Stomach (tissue), 4 donors: ENCODE results near the gene TSSK2.

ENCODE experiments used
- POLR2AphosphoS5 ChIP-seq, 3 donors: sonication (generic); formaldehyde crosslinking; IDR thresholded peaks; one replicate each; pipeline ENCODE4 v1.6.1; 2016; ENCODE audit warnings: antibody characterized with exemption in 3 of 3
- TF ChIP-seq, protein P1 (sequence below), 7 experiments: fragments of 450-650 bp in 4 of 7; fragments of 200-600 bp in 3 of 7; sonication (generic) in 3 of 7; IDR thresholded peaks; one replicate each; pipeline ENCODE4 v1.5.1; 2016 to 2019; ENCODE audit warnings: antibody characterized with exemption in 7 of 7, control low read depth in 2 of 7, mild to moderate bottlenecking in 1 of 7

DNA sequence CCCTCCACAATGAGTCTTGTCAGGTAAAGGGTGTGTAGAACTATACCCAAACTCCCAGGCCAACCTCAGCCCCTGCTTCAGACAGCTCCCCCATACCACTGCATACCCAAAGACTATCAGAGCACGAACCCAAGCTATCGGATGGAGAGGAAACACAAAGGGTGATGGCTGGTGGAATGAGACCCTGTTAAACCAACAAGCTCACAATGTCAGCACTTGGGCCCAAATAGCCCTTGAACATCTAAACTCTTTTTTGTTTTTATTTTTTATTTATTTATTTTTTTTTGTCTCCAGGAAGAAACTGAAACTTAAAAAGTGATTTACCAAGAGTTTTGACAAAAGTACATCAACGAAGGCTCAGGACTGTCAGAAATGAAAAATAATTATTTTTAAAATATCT is 19.5 kb upstream of the TSSK2 start:
- TF ChIP-seq, protein P1, sequence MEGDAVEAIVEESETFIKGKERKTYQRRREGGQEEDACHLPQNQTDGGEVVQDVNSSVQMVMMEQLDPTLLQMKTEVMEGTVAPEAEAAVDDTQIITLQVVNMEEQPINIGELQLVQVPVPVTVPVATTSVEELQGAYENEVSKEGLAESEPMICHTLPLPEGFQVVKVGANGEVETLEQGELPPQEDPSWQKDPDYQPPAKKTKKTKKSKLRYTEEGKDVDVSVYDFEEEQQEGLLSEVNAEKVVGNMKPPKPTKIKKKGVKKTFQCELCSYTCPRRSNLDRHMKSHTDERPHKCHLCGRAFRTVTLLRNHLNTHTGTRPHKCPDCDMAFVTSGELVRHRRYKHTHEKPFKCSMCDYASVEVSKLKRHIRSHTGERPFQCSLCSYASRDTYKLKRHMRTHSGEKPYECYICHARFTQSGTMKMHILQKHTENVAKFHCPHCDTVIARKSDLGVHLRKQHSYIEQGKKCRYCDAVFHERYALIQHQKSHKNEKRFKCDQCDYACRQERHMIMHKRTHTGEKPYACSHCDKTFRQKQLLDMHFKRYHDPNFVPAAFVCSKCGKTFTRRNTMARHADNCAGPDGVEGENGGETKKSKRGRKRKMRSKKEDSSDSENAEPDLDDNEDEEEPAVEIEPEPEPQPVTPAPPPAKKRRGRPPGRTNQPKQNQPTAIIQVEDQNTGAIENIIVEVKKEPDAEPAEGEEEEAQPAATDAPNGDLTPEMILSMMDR (IDR thresholded peaks at IDR 0.05), result no peak
- no peak for TF ChIP-seq POLR2AphosphoS5 (IDR thresholded peaks at IDR 0.05)
